ENCODE data around the gene DUSP6. TPM values are rescaled to one million over a fixed set of nuclear protein-coding genes. Genes with fewer than 3 reads are reported as not detected.

Gene DUSP6
- polyA plus RNA-seq, 1 donor from 2014 or later, result 44.3 TPM

DNA sequence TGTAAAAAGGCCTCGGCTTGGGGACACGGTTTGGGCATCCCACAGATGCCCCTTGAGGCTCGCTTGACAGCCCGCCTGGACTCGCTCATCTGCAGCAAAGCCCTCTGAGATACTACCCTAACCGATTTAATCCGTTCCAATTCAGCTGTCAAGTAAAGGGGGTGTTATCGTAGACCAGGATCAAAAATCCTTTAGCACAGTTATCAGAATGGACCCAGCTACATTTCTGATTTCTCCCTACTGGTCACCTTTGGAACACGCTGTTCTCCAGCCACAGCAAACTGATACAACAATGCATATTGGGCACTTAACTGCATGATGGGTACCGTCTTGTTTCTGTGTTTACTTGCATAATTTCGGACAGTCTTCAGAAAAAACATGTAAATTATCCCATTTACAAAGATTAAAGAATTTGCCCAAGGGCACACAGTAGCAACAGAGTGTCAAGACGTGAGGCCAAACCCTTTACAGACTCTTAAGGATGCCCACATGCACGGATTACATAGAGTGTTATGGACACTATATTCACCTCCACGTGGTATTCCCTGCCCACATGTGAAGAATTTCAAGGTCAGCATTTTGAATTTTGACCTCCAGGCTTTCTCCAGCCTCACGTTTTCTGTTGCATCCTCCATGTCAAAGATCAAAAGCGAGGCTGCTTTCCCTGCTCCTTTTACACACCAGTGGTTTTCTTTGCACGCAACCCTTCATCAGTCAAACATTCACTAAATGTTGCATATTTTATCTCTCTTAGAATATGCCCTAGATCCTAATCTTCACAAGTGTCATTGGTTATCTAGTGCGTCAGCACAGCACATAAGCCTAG lies 3.2 kb upstream of the DUSP6 start:
- H3K4me2 ChIP-seq (ENCODE audit: low read length), result peak overlapping the region; percentile 71
- peaks cover 5% of the 10 kb centered on the region for H3F3A ChIP-seq (ENCODE audit: insufficient read depth, low read length, poor library complexity, severe bottlenecking)
- H3K4me3 ChIP-seq (ENCODE audit: low read length), result peak overlapping the region; percentile 89
- TF ChIP-seq, protein P1, sequence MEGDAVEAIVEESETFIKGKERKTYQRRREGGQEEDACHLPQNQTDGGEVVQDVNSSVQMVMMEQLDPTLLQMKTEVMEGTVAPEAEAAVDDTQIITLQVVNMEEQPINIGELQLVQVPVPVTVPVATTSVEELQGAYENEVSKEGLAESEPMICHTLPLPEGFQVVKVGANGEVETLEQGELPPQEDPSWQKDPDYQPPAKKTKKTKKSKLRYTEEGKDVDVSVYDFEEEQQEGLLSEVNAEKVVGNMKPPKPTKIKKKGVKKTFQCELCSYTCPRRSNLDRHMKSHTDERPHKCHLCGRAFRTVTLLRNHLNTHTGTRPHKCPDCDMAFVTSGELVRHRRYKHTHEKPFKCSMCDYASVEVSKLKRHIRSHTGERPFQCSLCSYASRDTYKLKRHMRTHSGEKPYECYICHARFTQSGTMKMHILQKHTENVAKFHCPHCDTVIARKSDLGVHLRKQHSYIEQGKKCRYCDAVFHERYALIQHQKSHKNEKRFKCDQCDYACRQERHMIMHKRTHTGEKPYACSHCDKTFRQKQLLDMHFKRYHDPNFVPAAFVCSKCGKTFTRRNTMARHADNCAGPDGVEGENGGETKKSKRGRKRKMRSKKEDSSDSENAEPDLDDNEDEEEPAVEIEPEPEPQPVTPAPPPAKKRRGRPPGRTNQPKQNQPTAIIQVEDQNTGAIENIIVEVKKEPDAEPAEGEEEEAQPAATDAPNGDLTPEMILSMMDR (IDR thresholded peaks at IDR 0.05; ENCODE audit: poor library complexity, severe bottlenecking), result no peak
- TF ChIP-seq EZH2 (IDR thresholded peaks at IDR 0.05; ENCODE audit: borderline replicate concordance, insufficient read depth, low read length, poor library complexity, severe bottlenecking) (no peak), MXI1 (conservative IDR thresholded peaks at IDR 0.05; ENCODE audit: poor library complexity, severe bottlenecking) (no peak), SMC3 (conservative IDR thresholded peaks at IDR 0.05; ENCODE audit: poor library complexity) (no peak), TAF1 (IDR thresholded peaks at IDR 0.05; ENCODE audit: low read depth) (no peak), POLR2AphosphoS5 (IDR thresholded peaks at IDR 0.05) (no peak), RAD21 (conservative IDR thresholded peaks at IDR 0.05) (no peak), EP300 (conservative IDR thresholded peaks at IDR 0.05; ENCODE audit: poor library complexity, severe bottlenecking) (no peak)
- TF ChIP-seq, protein P2, sequence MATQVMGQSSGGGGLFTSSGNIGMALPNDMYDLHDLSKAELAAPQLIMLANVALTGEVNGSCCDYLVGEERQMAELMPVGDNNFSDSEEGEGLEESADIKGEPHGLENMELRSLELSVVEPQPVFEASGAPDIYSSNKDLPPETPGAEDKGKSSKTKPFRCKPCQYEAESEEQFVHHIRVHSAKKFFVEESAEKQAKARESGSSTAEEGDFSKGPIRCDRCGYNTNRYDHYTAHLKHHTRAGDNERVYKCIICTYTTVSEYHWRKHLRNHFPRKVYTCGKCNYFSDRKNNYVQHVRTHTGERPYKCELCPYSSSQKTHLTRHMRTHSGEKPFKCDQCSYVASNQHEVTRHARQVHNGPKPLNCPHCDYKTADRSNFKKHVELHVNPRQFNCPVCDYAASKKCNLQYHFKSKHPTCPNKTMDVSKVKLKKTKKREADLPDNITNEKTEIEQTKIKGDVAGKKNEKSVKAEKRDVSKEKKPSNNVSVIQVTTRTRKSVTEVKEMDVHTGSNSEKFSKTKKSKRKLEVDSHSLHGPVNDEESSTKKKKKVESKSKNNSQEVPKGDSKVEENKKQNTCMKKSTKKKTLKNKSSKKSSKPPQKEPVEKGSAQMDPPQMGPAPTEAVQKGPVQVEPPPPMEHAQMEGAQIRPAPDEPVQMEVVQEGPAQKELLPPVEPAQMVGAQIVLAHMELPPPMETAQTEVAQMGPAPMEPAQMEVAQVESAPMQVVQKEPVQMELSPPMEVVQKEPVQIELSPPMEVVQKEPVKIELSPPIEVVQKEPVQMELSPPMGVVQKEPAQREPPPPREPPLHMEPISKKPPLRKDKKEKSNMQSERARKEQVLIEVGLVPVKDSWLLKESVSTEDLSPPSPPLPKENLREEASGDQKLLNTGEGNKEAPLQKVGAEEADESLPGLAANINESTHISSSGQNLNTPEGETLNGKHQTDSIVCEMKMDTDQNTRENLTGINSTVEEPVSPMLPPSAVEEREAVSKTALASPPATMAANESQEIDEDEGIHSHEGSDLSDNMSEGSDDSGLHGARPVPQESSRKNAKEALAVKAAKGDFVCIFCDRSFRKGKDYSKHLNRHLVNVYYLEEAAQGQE (IDR thresholded peaks at IDR 0.05; ENCODE audit: borderline replicate concordance), result no peak
- peak overlapping the region; percentile 87 for H3K9ac ChIP-seq (ENCODE audit: low read length)
- no peaks in the 10 kb centered on the region for H3K9me3 ChIP-seq (ENCODE audit: low read length)
- peaks cover 29% of the 10 kb centered on the region for H3K79me2 ChIP-seq (replicated peaks; ENCODE audit: insufficient read depth, low read length)
- no peak overlapping the region for H2AFZ ChIP-seq (ENCODE audit: low read depth, low read length)
- H3K36me3 ChIP-seq (ENCODE audit: insufficient read depth, low read length), result no peaks in the 10 kb centered on the region
- no peaks in the 10 kb centered on the region for H4K20me1 ChIP-seq (ENCODE audit: insufficient read depth)
- no peaks in the 10 kb centered on the region for H3K9me2 ChIP-seq (ENCODE audit: insufficient read depth, low read length)
- no peak overlapping the region for H3K27ac ChIP-seq (ENCODE audit: low read length)
- peaks cover 15% of the 10 kb centered on the region for H3K27me3 ChIP-seq (ENCODE audit: insufficient read depth, low read depth, low read length)

DNA sequence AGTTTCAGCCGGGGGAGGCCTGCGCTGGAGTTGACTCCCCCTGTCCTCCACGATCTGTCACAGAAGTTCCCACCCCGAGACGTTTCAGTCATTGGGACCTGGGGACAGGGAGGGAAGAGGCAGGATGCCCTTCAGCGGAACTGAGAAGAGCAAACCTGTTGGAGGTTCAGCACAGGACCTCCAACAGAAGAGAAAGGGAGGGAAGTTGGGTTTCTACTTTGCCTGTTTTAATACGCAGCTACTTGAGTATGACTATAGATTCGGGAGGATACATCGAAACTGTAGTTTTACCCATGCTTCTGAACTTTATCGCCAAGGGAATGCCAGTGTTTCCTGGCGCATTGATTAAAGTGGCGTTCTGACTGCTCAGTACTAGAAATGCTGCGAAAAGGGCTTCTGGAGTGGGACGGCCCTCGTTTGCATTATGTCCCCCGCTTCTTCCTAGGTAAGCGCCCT lies 2.3 kb upstream of the DUSP6 start:
- H3K9ac ChIP-seq (ENCODE audit: low read length), result peak overlapping the region; percentile 87
- peaks cover 5% of the 10 kb centered on the region for H3F3A ChIP-seq (ENCODE audit: insufficient read depth, low read length, poor library complexity, severe bottlenecking)
- TF ChIP-seq, protein P1 (IDR thresholded peaks at IDR 0.05; ENCODE audit: poor library complexity, severe bottlenecking), result no peak
- H3K9me3 ChIP-seq (ENCODE audit: low read length), result no peaks in the 10 kb centered on the region
- H3K27ac ChIP-seq (ENCODE audit: low read length), result peak overlapping the region; percentile 95
- peak overlapping the region; percentile 89 for H3K4me3 ChIP-seq (ENCODE audit: low read length)
- H3K9me2 ChIP-seq (ENCODE audit: insufficient read depth, low read length), result no peaks in the 10 kb centered on the region
- peak overlapping the region; percentile 54 for H2AFZ ChIP-seq (ENCODE audit: low read depth, low read length)
- no peaks in the 10 kb centered on the region for H3K36me3 ChIP-seq (ENCODE audit: insufficient read depth, low read length)
- H3K79me2 ChIP-seq (replicated peaks; ENCODE audit: insufficient read depth, low read length), result peaks cover 37% of the 10 kb centered on the region
- peak overlapping the region; percentile 71 for H3K4me2 ChIP-seq (ENCODE audit: low read length)
- peaks cover 15% of the 10 kb centered on the region for H3K27me3 ChIP-seq (ENCODE audit: insufficient read depth, low read depth, low read length)
- no peaks in the 10 kb centered on the region for H4K20me1 ChIP-seq (ENCODE audit: insufficient read depth)

Data from neural cell (in vitro differentiated cells).